GM19025 (cell line): ENCODE measurements around the gene EME2.
"Not testable (repeated sequence)": the region's sequence is repeated elsewhere in the genome, so short reads cannot be mapped to it uniquely, and the experiment has no call there.

ENCODE experiments used
- ATAC-seq: cut with Tn5 transposase; IDR thresholded peaks from one replicate; pipeline ENCODE4 v1.9.1; 2021; ENCODE audit warnings: mild to moderate bottlenecking, low read depth, moderate library complexity; ENCODE audit not compliant: unreplicated experiment

EME2 gene

GRCh38 chr16:1790261-1790610 is 17.6 kb downstream of the EME2 start:
- ATAC-seq, result no peak

GRCh38 chr16:1790611-1791255 is 18.1 kb downstream of the EME2 start:
- no peak for ATAC-seq

GRCh38 chr16:1791256-1791942 is 18.8 kb downstream of the EME2 start:
- ATAC-seq, result no peak

- no peak for ATAC-seq
Measured at GRCh38 chr16:1791943-1792812, 19.6 kb downstream of the EME2 start.

DNA sequence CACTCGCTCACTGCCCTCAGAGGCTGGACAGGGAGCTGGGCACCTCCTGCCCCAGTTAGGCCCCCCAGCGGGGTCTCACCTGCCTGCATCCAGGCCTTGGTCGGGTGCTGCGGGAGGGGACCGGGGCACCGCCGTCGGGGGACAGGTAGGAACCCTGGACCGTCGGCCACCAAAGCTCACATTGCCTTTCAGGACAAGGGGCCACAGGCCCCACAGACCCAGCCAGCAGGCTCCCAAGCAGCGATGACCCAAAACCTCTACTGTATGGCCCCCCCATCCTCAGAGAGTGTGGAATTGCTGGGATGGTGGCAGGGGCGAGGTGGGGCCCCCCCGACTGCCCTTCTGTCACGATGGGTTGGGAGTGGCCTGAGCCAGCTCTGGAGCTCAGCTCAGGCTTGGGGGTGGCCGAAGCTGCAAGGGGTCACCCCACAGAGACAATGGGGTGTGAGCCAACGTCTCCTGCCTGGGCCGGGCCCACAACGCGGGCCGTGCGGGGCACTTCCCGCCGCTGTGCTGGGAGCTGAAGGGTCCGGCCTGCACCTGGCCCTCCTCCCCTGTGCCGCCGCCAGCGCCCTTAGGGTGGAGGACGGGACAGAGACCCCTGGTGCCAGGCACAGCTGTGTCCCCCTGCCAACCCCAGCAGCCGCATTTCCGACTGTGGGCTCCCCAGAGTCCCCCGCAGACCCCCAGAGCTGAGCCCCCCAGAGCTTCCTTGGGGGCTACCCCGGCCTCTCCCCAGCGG is 20.4 kb downstream of the EME2 start:
- ATAC-seq, result no peak

DNA sequence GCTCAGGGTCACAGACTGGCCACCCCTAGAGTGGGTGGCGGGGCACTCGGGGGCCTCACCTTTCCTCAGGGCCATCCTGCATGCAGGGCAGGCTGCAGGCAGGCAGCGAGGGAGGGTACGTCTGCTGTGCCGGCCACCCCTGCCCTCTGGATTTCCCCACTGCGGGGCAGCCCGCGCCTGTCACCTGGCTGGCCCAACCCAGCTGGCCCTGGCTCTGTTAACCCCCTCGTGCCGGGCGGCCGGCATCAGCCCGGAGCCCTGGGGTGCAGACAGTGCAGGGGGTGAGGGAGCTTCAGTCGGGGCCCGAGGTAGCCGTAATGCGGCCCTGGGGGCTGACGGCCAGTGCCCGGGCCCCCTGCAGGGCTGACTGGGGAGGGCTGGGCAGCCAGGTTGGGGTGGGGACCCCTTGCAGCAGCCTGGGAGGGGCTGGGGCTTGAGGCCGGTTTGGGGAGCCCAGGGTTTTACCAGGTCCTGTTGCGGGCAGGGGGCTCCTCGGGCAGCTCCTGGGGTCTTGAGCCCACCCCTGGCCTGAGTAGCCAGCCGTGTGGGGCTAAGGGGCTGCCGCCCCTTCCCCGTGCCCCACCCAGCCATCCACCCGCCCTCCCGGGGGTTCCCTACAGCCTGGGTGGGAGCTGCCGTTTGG is 21.1 kb downstream of the EME2 start, which contains the start of gene IGFALS:
TSS of gene IGFALS (minus strand) at position 128 of the 643 bp plus-strand sequence. CDS start at position 75, 53 bp downstream.
- no peak for ATAC-seq

DNA sequence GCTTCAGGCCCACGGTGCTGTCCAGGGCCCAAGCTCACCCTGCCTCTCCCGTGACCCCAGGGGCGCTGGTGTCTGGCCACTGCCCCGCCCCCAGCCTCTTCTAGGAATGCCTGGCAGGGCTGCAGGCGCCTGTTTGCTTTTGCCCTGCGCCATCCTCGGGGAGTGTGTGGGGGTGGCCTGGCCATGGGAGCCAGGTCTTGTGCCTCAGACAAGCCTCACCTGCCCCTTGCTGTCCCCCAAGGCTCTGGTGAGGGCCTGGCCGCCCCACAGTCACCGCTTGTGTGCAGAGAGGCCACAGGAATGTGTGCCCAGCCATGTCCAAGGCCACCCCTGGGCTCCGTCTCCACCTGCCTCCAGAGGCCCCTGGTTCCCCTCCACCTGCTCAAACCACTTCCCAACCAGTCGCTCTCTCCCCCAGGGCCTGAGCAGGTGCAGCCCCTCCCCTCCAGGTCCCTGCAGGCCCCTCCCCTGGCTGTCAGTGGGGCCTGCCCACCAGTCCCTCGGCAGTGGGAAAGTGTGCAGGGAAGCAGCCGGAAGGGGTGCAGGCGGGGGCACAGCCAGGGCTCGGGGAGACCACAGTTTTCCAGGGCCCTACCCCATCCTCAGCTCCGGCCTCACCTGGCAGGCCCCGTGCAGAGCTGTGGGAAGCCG is 21.7 kb downstream of the EME2 start:
- ATAC-seq, result no peak

GRCh38 chr16:1794908-1795666 is 22.5 kb downstream of the EME2 start:
- no peak for ATAC-seq

- not testable (repeated sequence) for ATAC-seq
Measured at GRCh38 chr16:1799263-1799662, 26.7 kb downstream of the EME2 start.

DNA sequence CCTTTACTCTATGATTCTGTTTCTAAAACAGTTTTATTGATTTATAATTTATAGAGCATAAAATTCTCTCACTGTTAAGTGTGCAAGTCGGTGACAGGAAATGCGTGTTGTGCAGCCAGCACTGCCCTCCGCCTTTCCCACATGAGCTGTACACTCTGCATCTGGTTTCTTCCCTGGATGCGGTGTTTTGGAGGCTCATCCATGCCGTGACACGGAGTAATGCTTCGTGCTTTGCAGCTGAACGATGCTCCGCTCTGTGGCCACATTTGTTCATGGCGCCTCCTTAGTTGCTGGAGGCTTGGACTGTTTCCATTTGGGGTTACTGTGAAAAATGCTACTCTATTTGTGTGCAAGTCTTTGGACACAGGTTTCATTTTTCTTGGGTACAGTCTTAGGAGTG is 28.1 kb downstream of the EME2 start:
- ATAC-seq, result no peak

GRCh38 chr16:1807626-1808025 is 35.0 kb downstream of the EME2 start:
- no peak for ATAC-seq

GRCh38 chr16:1808691-1809090 is 36.1 kb downstream of the EME2 start:
- no peak for ATAC-seq

- no peak for ATAC-seq
Measured at GRCh38 chr16:1809281-1809801, 36.7 kb downstream of the EME2 start.

- no peak for ATAC-seq
Measured at GRCh38 chr16:1810106-1810505, 37.5 kb downstream of the EME2 start.

GRCh38 chr16:1810536-1810935 is 37.9 kb downstream of the EME2 start:
- no peak for ATAC-seq

- no peak for ATAC-seq
Measured at GRCh38 chr16:1812732-1813163, 40.1 kb downstream of the EME2 start.

- no peak for ATAC-seq
Measured at GRCh38 chr16:1815461-1815860, 42.9 kb downstream of the EME2 start.

GRCh38 chr16:1816396-1817275 is 44.0 kb downstream of the EME2 start:
- ATAC-seq, result no peak
